Measurements from ENCODE around the gene FASN. TPM values are rescaled to one million over a fixed set of nuclear protein-coding genes. Genes with fewer than 3 reads are reported as not detected.

The FASN gene
- total RNA-seq, 1 experiment from 2014 or later, result 956 TPM

- no peak for DNase-seq (ENCODE audit: low read depth, low spot score)
- no peak overlapping the region for H3K27ac ChIP-seq (ENCODE audit: low read length)
- no peak overlapping the region for H3K4me3 ChIP-seq (ENCODE audit: low read depth in 2 of 2, low read length in 2 of 2)
- TF ChIP-seq, protein P1, sequence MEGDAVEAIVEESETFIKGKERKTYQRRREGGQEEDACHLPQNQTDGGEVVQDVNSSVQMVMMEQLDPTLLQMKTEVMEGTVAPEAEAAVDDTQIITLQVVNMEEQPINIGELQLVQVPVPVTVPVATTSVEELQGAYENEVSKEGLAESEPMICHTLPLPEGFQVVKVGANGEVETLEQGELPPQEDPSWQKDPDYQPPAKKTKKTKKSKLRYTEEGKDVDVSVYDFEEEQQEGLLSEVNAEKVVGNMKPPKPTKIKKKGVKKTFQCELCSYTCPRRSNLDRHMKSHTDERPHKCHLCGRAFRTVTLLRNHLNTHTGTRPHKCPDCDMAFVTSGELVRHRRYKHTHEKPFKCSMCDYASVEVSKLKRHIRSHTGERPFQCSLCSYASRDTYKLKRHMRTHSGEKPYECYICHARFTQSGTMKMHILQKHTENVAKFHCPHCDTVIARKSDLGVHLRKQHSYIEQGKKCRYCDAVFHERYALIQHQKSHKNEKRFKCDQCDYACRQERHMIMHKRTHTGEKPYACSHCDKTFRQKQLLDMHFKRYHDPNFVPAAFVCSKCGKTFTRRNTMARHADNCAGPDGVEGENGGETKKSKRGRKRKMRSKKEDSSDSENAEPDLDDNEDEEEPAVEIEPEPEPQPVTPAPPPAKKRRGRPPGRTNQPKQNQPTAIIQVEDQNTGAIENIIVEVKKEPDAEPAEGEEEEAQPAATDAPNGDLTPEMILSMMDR (IDR thresholded peaks at IDR 0.05), result no peak
- TF ChIP-seq REST (IDR thresholded peaks at IDR 0.05; ENCODE audit: insufficient read depth in 1 of 2, low read depth in 2 of 2, low read length in 1 of 2) (no peak), SIN3A (IDR thresholded peaks at IDR 0.05; ENCODE audit: borderline replicate concordance, insufficient read depth, low read depth, low read length) (no peak), POLR2AphosphoS5 (IDR thresholded peaks at IDR 0.05; ENCODE audit: low read depth, low read length) (no peak), TCF7L2 (IDR thresholded peaks at IDR 0.05; ENCODE audit: low read depth, low read length) (no peak)
- no peaks in the 10 kb centered on the region for H3K36me3 ChIP-seq (ENCODE audit: control insufficient read depth, insufficient read depth, low read length)
- intact Hi-C loops (cut with micrococcal nuclease; ENCODE audit: unreplicated experiment), result no loop called here
- no peaks in the 10 kb centered on the region for H3K27me3 ChIP-seq (ENCODE audit: control insufficient read depth, insufficient read depth, low read length)
- in situ Hi-C loops (cut with HindIII; ENCODE audit: low pct_unique_long_range_greater_than_20kb, low sequenced_read_pairs), result no loop called here
- ChIA-PET POLR2A (no interaction called here), CTCF (no interaction called here)
- no peak for ATAC-seq
- BruUV-seq (replicated peaks), result no TSS peak
- no peaks in the 10 kb centered on the region for H3K4me1 ChIP-seq (ENCODE audit: control insufficient read depth, insufficient read depth, low read length)
- H3K9me3 ChIP-seq (ENCODE audit: control insufficient read depth, insufficient read depth, low read depth, low read length), result no peaks in the 10 kb centered on the region
Observed at GRCh38 chr17:82117139-82118090, 19.4 kb upstream of the FASN start.

GRCh38 chr17:82116246-82116645 lies 18.2 kb upstream of the FASN start:
- ChIA-PET CTCF (interaction anchor here (0.6 kb wide), 1 partner anchor 13 kb away, joined by 4 read pairs; no protein-coding TSS in a partner anchor), POLR2A (no interaction called here)
- Histone ChIP-seq H3K27ac (ENCODE audit: low read length) (no peak overlapping the region), H3K27me3 (ENCODE audit: control insufficient read depth, insufficient read depth, low read length) (no peaks in the 10 kb centered on the region), H3K36me3 (ENCODE audit: control insufficient read depth, insufficient read depth, low read length) (no peaks in the 10 kb centered on the region), H3K9me3 (ENCODE audit: control insufficient read depth, insufficient read depth, low read depth, low read length) (no peaks in the 10 kb centered on the region), H3K4me1 (ENCODE audit: control insufficient read depth, insufficient read depth, low read length) (no peaks in the 10 kb centered on the region), H3K4me3 (ENCODE audit: low read depth in 2 of 2, low read length in 2 of 2) (no peak overlapping the region)
- TF ChIP-seq POLR2AphosphoS5 (IDR thresholded peaks at IDR 0.05; ENCODE audit: low read depth, low read length) (no peak), TCF7L2 (IDR thresholded peaks at IDR 0.05; ENCODE audit: low read depth, low read length) (no peak), REST (IDR thresholded peaks at IDR 0.05; ENCODE audit: insufficient read depth in 1 of 2, low read depth in 2 of 2, low read length in 1 of 2) (no peak)
- TF ChIP-seq, protein P1 (IDR thresholded peaks at IDR 0.05), result no peak
- intact Hi-C loops (cut with micrococcal nuclease; ENCODE audit: unreplicated experiment) (no loop called here), in situ Hi-C loops (cut with HindIII; ENCODE audit: low pct_unique_long_range_greater_than_20kb, low sequenced_read_pairs) (no loop called here)
- DNase-seq (ENCODE audit: low read depth, low spot score), result no peak
- BruUV-seq (replicated peaks), result no TSS peak
- ATAC-seq, result no peak

Data from Panc1 (cell line).